Embryonic facial prominence (tissue), 1 donor: Measurements from ENCODE around the gene RAB35.

ENCODE experiments used
- DNase-seq: peaks from one replicate; pipeline ENCODE4 v3.0.0-alpha.2; 2016; ENCODE audit errors: extremely low spot score

The RAB35 gene

DNA sequence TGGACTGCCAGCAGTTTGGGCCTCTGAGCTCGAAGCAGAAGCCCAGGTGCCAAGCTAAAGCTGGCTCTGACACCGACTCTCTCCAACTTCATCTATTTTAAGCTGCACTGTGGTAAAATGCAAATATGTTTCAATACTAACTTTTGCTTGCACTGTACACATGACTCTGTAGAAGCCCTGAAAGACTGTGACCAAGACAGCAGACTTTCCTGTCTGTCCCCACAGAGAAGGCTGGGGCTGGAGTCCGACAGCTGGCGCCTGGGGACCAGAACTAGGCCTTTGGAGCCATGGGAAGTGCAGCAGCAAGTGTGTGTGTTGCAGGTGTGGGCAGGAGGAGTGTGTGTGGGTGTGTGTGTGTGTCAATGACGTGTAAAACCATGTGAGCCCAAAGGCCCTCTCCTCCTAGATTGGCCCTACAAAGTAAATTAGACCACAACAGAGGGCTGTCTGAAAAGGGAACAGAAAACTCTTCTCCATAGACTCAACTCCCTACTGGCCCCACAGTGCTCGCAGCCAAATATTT is 16.4 kb upstream of the RAB35 start:
- DNase-seq, result no peak

DNA sequence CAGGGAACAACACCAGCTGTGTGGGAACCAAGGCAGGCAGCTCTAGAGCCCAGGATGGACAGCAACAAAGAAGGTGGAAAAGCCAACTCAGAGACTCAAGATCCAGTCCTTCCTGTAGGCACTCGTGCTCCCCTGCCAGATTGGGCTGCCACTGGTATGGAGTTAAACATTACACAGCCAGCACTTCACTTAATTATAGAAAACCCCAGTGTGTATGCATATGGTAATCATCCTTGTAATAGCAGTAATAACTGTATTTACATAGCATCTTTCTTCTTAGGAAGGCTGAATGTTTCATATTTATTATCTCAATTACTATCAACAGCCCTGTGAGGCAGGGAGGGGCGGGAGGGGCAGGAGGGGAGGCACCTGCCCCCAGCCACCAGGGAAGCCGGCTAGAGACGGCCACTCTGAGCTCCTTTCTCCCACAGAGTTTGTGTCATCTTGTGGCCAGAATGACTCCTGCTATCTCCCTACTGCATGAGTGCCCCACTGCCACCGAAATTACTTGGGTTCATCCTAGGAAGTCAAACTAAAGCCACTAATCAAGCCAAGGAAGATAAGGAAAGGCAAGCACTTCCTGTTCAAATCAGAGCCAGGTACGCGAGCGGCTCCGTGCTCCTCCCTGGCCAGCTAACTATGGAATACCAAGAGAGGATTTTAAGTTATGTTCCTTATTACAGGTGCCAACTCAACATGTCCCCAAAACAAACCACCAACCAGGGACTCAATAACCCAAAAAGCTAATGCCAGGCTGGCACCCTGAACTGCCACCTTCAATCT is 15.7 kb upstream of the RAB35 start:
- DNase-seq, result no peak

DNA sequence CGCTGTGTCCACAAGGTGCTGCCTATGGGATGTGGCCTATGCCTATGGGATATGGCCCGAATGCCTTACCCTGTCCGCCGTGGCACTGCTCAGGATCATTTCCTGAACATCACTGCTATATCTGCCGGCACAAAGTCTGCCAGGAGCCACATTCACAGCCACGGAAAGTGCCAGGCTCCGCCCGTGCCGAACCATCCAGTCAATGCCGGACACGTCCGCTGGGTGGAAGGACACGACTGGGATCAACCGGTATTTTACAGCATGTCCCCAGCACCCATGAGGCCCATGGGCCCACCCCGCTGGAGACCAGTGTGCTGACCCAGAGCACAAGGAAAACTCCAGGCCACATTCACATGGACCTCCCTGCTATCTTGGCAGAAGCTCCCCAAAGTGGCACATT is 14.6 kb upstream of the RAB35 start:
- DNase-seq, result no peak

- DNase-seq, result no peak
These were observed 13.5 kb upstream of the RAB35 start for GRCh38 chr12:120130011-120130410.

DNA sequence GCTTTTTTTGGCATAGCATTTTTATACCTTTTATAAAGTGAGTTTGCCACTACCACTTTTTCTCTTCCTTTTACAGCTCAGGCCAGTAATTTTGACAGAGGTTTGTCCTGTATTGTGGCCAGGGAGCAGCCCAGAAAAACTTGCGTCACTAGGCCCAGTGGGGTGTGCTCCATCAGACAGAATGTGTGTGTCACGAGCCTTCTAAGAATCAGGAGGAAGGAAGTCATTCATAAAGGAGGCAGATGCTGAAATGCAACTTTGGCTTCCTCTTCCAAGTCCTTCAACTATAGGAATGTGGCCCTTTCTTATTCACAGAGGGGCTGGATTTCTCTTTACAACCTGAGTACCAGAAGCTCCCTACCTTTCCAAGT is 10.1 kb upstream of the RAB35 start:
- DNase-seq, result no peak

- no peak for DNase-seq
These were observed 9.5 kb upstream of the RAB35 start for GRCh38 chr12:120125792-120126634.

- DNase-seq, result no peak
These were observed 8.5 kb upstream of the RAB35 start for GRCh38 chr12:120125029-120125428.

- DNase-seq, result no peak
These were observed 5.3 kb upstream of the RAB35 start for GRCh38 chr12:120121766-120122293.

DNA sequence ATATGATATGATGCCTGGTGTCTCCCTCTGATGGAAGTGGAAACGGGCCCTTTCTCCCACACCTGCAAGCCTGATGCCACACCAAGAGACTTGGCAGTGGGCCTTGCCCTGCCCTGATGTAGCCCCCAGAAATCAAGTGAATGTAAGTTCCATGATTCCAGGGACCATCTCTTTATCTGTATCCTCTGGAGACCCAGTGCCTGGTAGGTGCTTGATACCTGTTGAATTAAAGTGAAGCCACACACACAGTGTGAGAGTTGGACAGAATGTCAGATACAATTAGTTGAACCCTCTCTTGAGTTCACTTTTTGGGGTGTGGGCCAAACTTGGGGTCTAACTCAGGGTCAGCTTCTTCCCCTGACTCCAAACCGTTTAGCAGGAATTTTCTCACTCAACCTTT is 4.8 kb upstream of the RAB35 start:
- DNase-seq, result no peak

GRCh38 chr12:120119271-120119973 is 2.9 kb upstream of the RAB35 start:
- DNase-seq, result no peak

GRCh38 chr12:120118321-120119061 is 1.9 kb upstream of the RAB35 start:
- no peak for DNase-seq

DNA sequence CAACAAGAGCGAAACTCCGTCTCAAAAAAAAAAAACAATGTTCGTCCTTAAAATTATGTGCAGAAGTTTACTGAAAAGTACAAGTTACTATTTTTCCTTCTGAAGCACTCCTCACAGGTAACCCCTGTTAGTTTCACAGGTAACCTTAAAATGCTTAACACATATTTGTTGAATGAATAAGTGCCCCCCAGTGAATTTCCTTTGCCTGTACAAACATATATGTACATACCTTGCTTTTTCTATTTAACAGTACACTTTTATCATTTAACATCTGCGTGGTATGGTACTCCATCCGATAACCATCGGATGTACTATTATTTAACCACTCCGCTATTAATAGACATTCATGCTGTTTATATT is 1.4 kb upstream of the RAB35 start:
- no peak for DNase-seq

DNA sequence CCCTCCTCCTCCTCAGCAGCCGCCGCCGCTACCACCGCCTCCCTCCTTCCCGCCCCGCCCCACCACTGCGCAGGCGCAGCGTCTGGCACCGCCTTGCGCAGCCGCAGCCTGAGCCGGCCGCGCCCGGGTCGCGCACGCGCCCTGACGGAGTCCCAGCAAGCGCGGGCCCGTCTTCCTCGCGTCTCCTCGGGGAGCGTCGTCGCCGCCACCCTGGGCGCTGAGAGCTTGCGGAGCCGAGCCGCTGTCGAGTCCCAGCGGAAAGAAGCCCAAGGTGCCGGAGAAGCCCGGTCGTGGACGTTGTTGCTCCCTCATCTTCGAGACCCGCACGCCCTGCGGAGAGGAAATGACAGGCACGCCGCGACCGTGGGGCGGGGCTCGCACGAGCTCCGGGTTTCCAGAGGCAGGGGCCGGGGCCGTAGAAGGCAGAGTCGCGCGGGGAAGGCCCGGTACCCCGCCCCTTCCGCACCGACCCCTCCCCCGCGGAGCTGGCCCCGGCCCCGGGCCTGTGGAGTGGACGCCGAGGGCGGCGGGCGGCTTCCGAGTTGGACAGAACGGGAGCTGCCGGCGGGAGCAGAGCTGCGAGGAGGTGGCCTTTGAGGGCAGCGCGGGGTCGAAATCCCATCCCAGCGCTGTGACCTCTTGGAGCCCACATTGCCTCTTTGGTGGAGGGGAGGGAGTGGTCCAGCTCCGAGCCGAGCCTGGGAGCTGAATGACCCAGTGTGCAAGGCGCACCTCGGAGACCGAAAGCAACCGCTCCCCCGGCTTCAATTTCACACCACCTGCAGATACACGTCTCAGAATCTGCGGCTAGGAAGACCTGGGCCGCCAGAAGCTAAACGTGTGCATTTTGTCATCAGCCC is 469 bp upstream of the RAB35 start:
- DNase-seq, result peak; percentile 87

DNA sequence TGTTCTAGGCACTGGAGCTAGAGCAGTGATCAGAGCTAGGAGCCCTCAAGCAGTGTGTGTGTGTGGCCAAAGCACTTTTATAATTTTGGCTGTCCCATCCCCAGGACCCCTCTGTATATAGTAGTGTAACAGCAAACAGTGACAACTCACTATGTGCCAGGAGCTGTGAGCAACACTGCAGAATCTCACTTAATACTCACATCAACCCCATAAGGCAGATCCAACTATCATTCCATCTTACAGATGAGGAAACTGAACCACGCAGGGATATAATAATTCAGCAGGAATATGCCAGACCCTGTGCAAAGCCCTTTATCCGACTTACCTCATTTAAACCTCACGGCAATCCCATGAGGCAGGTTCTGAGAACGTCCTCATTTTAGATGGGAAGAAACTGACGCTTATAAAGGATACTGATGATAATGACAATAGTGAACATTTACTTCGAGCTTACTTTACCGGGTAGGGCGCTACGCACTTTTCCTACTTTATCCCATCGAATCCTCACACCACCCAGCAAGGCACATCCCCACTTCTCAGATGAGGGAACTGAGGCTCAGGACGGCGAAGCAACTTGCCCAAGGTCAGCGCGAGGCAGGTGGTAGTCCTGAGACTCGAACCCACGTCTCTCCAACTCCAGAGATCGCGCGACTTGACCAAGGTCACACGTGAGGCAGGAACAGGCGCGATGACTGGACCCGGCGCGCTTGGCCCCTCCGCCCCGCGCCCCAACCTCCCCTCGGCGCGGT is 687 bp downstream of the RAB35 start:
- DNase-seq, result no peak

DNA sequence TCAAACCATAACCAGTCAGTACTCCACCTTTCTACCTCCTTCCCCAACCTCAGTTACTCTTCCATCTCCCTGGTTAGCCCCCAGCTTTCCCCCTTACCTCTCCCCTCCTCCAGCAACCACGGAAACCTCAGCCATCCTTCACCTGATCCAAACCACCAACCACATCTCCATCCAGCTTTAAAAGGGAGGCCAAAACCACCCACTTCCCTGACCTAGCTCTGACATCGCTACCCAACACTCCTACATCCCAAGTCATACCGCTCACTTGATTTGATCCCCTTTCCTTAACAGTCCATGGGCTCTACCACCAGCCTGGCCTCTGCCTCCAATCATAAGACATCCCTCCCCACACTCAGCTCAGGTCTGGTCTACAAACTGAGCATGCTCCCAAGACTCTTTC is 1.5 kb downstream of the RAB35 start:
- DNase-seq, result no peak

DNA sequence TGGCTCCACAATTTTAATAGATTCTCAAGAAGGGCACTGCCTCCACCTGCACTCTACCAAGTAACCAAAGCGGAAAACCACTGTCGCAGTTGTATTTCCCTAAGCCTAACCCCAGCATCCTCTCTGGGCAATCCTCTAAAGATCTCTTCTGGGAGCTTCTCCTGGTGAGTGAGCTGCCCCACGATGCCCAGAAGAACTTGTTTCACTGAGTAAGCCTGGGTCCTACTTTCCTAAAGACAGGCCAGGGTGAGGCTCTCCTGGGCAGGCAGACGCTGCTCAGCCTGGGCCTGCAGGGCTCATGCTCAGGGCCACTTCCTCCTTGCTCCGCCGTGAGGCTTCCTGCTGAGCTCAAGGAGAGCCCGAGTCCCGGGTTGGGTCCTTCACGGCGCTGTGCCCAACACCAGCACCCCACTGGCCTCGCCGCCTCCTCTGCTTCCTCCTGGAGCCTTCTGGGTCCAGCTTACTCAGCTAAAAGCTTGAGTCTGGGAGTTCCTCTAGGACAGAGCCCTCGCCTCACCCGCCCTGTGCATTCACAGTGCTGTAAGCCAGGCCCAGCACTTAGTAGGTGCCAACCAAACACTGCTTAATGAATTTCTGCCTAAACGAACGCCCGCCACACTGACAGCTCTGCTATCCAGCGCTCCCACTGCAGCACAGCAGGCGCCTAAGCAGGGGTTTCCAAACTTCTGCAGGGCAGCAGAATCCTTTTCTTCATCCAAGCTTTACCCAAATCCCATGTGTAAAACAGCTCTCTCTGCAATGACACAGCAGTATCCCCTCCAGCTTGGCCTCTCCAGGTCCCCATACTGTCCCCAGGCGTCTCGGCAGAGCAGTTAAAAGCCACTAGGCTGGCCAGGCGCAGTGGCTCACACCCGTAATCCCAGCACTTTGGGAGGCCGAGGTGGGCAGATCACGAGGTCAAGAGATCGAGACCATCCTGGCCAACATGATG is 5.7 kb downstream of the RAB35 start:
- no peak for DNase-seq

DNA sequence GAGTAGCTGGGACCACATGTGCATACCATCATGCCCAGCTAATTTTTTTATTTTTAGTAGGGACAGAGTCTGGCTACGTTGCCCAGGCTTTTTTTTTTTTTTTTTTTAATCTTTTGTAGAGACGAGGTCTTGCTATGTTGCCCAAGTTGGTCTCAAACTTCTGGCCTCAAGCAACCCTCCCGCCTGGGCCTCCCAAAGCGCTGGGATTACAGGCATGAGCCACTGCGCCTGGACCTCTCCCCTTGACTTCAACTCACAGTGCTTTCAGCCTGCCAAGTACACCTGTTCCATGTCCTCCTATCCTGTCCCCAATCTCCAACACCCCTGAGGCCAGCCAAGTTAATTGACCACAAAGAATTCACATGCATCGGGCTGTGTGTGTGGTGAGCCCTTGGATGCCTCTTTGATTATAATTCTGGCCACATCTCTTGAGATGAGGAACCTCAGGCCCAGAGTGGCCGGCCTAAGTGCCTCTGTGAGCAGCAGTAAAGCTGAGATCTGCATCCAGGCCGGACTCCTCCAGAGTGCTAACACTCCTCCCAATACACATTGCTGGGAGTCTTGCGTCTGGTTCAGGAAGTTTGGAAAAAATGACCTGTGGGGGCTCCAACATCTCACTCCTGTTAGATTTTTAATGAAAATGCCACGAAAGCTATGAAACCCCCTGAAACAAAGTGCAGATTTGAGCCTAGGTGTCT is 6.8 kb downstream of the RAB35 start:
- no peak for DNase-seq

- no peak for DNase-seq
These were observed 10.4 kb downstream of the RAB35 start for GRCh38 chr12:120106151-120106550.
